HK-2 (cell line): ENCODE measurements around the gene RGS9BP.
"Not testable (repeated sequence)": the region's sequence is repeated elsewhere in the genome, so short reads cannot be mapped to it uniquely, and the experiment has no call there.

ENCODE experiments used
- DNase-seq: peaks from one replicate; pipeline ENCODE4 v3.0.0-alpha.2; 2018; ENCODE audit not compliant: unreplicated experiment

RGS9BP gene

DNA sequence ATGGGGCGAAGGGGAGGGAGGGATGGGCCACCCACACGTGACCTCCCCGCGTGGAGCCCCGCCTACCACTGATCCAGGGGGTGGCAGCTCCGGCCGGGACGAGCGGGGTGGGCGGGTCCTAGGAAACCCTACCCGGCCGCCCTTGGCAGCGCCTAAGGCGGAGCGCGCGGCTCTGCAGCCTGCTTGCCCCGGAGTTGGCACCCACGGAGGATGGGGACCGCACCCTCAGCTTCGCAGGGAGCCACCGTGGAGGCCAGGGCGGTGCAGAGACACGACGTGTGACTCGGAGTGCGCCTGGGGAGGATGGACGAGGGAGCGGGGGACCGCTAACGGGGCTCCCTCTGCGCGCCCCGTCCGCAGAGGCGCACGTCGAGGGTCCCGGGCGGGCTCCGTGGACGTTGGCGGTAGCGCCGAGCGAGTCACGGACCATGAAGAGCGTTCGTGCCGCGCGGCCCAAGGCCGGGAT, at the start of gene RGS9BP:
Gene RGS9BP (plus strand): TSS at position 129 of the 466 bp plus-strand sequence. CDS start 416 bp downstream, outside the sequence.
- DNase-seq = peak; percentile 75

DNA sequence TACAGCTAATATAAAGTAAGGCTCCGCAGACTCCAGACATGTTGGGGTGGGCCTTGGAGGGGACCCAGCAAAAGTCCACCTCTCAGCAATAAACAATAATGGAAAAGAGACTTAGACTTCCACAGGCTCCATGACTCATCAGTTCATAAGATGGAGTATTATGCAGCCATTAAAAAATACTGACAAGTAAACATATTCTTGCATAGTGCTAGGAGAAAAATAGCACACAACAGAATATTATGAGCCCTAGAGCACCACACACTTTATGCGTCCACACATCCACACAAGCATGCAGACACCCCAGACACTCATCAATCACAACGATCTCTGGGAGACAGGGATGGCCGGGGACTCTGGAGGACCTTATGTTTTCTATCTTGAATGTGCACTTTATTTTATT, 48.7 kb upstream of the RGS9BP start:
- DNase-seq = no peak

DNA sequence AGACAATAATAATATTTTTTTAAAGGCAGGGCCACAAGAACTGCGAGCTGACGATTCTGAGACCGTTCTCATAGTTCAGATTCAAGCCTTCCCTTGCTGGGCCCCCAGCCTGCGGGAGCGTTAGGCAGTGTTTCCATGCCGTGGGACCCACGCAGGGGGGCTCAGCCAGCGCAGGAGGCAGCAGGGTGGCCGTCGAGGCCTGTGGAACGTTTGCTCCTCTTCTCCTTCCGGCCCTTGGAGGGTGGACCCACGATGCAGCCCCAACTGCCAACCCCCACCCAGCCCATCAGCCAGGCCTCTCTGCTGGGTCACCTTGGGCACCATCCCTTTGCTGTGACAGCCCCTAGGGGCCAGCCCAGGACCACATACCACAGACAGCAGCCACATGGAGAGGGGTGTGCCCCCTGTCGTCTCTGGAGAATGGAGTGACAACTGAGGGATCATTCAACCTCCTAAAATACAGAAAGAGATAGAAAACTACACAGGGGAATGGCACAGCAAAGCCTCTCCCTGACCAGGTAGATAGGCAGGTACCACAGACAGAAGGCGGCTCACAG, 47.9 kb upstream of the RGS9BP start:
- no peak for DNase-seq

GRCh38 chr19:32630338-32630737, 45.3 kb upstream of the RGS9BP start:
- no peak for DNase-seq

GRCh38 chr19:32631381-32631780, 44.3 kb upstream of the RGS9BP start:
- no peak for DNase-seq

DNA sequence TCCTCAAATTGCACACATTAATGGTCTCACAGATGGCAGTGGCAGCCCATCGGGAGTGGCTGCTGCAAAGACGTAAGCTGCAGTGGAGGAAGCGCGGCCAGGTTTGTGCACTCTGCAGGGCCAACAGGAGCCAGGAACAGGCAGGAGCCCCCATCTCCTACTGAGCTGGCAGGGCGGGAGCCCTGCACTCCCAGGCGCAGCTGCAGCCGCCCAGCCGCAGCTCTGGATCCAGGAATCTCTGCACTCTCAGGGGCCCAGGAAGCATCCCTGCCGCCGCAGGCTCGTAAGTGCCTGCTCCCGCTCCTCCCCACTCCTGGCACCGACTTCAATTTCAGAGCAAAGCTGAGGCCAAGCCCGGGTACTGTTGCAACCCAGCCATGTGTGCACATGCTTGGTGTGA, 38.2 kb upstream of the RGS9BP start:
- DNase-seq = no peak

DNA sequence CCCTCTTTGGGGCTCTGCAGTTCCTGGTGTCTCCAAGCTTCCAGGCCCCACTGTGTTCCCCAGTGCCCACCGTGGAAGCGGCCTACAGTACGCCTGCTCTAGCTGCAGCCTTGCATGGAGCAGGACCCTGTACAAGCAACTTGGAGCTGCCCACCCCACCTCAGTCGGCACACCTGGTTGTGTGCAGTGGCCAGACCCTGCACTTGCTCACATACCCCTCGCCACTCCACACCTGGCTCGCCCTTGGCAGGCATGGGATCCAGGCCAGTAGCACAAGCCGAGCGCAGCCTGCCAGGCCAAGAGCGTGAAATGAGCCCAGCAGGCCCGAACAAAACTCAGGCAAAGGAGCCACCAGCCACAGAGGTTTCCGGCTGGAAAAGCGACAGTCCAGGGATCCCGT, 37.0 kb upstream of the RGS9BP start:
- no peak for DNase-seq

- no peak for DNase-seq
Measured at GRCh38 chr19:32642771-32643170, 32.9 kb upstream of the RGS9BP start.

DNA sequence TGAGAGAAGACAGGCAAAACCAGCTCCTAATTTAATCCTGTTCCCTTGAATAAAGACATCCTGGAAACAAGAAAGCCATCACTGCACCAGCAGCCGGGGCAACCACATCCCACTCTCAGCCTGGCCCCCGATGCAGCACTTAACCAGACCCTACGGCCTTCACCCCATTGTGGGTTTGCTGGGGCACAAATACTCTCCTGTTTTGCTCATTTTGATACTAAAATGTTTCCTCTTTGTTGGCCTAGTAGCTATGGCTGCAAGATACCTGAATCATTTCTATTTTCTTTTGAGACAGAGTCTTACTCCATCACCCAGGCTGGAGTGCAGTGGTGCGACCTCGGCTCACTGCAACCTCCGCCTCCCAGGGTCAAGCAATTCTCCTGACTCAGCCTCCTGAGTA, 29.1 kb upstream of the RGS9BP start:
- no peak for DNase-seq

DNA sequence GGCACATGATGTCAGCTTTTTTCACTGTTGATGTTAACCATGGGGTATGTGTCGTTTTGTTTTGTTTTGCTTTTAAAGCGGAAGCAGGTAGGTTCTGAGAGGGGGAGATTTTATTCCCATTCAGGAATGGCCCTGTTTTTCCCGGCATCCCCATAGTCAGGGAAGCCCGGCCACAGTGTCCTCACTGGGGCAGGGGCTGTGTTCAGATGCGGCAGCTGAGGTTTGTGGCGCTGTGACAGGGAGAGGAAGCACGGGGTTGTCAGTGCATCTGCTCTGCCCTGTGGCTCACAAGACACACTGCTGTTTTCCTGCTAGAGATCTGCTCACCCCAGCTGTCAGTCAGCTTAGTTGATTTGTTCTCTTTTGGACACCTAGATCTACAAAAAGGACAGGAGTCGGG, 28.3 kb upstream of the RGS9BP start:
- DNase-seq = no peak

GRCh38 chr19:32649751-32650150, 25.9 kb upstream of the RGS9BP start:
- DNase-seq = no peak

DNA sequence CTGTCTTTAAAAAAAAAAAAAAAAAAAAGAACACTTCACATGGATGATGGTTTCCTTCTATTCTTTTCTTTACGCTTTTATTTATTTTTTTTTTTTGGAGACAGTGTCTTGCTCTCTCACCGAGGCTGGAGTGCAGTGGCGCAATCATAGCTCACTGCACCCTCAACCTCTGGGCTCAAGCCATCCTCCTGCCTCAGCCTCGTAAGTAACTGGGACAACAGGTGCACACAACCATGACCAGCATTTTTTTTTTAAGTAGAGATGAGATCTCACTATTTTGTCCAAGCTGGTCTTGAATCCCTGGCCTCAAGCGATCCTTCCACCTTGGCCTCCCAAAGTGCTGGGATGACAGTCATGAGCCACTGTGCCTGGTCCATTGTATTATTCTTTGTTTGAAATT, 25.0 kb upstream of the RGS9BP start:
- DNase-seq = no peak

DNA sequence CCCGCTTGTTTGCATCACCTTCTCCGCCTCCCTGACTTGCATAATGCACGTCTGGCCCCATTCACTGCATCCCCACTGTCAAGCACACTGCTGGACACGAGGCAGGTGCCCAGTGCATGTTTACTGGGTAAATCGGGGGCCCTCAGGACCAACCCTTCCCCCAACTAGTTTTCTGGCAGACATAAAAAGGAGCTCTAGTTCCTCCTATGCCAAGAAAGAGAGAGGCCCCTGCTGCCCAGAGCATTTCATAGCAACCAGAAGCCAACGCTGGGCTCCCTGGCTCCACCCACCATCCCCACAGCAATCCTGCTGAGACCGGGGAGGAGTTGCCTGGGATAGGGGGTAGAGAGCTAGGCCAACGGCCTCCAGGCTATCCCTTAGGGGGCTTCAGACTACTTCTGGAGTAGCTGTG, 23.9 kb upstream of the RGS9BP start:
- no peak for DNase-seq

DNA sequence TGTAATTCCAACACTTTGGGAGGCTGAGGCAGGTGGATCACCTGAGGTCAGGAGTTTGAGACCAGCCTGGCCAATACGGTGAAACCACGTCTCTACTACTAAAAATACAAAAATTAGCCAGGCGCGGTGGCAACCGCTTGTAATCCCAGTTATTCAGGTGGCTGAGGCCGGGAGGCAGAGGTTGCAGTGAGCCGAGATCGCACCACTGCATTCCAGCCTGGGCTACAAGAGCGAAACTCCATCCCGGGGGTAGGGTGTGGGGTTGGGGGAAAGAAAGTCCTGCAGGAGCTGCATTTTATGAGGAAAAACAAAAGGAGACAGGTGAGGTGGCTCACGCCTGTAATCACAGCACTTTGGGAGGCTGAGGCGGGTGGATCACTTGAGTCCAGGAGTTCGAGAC, 23.3 kb upstream of the RGS9BP start:
- DNase-seq = not testable (repeated sequence)

DNA sequence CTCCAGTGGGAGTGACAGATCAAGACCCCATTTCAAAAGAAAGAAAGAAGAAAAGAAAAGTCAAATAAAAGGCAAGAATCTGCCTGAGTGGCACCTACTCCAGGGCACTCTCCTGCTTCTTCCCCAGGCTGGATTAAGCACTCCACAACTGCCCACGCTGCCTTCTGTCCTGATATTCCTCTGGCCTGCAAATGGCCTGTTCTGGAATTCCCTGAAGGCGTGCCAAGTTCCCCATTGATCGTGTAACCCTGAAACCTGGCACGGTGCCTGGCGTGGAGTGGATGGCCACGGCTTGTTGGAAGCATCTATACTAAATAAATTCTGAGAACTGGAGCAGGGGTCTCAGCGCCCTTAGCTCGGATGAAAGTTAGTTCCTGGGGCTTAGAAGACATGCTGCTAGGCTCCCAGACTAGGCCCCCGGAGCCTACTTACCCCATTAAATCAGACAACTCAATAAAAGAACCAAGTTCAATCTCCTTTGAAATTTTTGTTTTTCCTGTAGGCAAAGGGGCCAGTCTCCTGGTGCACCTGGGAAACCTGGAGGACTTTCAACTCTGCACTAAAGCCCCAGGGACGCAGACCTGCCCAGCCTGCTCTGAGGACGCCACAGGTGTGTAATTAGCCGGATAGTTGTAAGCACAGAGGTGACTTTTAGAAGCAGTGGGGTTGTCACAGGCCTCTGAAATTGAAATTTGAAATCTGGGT, 22.6 kb upstream of the RGS9BP start:
- no peak for DNase-seq

DNA sequence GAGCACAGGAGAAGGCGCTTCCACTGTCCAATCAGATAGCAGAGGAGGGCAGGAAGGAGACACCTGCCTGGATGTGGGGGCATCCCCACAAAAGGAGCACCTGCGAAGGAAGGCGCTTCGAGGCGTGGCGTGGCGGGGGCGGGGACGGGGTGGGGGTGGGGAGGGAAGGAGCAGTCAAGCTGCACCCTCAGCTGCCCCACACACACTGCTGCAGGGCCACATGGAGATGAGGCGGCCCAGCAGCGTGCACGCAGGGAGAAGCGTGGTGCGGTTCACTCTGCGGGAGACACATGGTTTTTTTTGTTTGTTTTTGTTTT, 22.1 kb upstream of the RGS9BP start:
- DNase-seq = no peak

DNA sequence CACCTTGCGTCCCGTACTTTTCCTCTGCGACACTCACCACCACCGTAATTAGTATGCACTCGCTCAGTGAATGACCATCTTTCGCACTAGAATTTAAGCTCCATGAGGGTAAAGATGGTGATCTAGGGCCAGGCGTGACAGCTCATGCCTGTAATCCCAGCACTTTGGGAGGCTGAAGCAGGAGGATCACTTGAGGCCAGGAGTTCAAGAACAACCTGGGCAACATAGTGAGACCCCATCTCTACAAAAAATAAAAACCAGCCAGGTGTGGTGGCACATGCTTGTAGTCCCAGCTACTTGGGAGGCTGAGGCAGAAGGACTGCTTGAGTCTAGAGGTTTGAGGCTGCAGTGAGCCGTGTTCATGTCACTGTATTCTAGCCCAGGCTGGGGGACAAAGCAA, 19.3 kb upstream of the RGS9BP start:
- not testable (repeated sequence) for DNase-seq

DNA sequence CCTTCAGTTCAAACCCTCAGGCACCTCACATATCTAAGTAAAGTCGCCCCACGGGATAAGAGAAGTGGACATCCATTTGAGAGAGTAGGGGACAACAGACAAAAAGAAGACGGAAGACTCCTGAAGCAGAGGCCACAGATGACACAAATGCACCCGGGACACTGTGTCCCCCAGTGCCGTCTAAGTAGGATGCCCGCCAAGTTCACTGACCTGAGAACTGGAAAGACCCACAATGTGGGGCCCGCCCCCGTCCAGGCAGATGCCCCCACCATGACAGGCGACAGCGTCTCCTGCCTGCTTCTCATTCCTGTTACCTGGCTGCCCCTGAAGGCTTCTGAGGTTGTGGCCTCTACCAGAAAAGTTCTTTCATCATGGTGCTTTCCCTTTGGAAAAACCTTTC, 17.6 kb upstream of the RGS9BP start:
- DNase-seq = no peak

DNA sequence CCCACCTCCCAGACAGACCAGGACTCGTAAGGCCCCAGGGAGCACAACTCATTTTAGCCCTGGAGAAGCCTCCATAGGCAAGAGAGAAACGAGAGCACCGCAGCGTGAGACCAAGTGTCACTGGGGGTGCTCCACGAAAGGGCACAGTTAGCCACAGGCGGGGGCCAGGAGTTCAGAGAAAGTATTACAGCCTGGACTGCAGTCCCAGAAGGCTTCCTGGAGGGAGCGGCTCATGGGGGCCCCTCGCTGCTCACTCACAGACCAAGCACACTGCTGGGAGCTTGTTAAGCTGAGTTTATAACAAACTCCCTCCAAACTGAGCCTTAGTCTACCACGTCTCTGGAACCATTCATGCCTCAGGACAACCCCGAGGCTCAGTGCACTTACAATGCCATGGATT, 17.1 kb upstream of the RGS9BP start:
- DNase-seq = no peak

DNA sequence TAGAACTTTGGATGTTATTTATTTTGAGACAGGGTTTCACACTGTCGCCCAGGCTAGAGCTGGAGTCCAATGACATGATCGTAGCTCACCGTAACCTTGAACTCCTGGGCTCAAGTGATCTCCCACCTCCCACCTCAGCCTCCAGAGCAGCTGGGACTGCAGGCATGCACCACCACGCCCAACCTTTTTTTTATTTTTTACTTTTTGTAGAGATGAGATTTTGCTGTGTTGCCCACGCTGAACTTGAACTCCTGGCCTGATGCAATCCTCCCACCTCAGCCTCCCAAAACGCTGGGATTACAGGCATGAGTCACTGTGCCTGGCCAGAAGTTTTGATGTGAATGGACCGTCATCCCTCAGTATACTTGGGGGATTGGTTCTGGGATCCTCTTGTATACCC, 14.3 kb upstream of the RGS9BP start:
- DNase-seq = no peak

GRCh38 chr19:32662186-32662585, 13.5 kb upstream of the RGS9BP start:
- DNase-seq = no peak

- DNase-seq = no peak
Measured at GRCh38 chr19:32666084-32666483, 9.6 kb upstream of the RGS9BP start.

- DNase-seq = no peak
Measured at GRCh38 chr19:32669310-32669709, 6.3 kb upstream of the RGS9BP start.
